Peyer's patch (tissue), 4 donors: Measurements from ENCODE around the gene PTGS1.

Experiments used
- POLR2A ChIP-seq, 2 donors: fragments of 450-650 bp; IDR thresholded peaks; one replicate each; pipeline ENCODE4 v1.5.1; 2017; ENCODE audit warnings: antibody characterized with exemption in 2 of 2, mild to moderate bottlenecking in 2 of 2, moderate library complexity in 2 of 2
- TF ChIP-seq, protein P1 (sequence below), 6 experiments: fragments of 450-650 bp in 4 of 6; fragments of 200-600 bp in 2 of 6; sonication (generic) in 1 of 6; IDR thresholded peaks; one replicate each; pipeline ENCODE4 v1.5.1; 2017 to 2019; ENCODE audit warnings: antibody characterized with exemption in 6 of 6, mild to moderate bottlenecking in 3 of 6, moderate library complexity in 1 of 6

- TF ChIP-seq, protein P1, sequence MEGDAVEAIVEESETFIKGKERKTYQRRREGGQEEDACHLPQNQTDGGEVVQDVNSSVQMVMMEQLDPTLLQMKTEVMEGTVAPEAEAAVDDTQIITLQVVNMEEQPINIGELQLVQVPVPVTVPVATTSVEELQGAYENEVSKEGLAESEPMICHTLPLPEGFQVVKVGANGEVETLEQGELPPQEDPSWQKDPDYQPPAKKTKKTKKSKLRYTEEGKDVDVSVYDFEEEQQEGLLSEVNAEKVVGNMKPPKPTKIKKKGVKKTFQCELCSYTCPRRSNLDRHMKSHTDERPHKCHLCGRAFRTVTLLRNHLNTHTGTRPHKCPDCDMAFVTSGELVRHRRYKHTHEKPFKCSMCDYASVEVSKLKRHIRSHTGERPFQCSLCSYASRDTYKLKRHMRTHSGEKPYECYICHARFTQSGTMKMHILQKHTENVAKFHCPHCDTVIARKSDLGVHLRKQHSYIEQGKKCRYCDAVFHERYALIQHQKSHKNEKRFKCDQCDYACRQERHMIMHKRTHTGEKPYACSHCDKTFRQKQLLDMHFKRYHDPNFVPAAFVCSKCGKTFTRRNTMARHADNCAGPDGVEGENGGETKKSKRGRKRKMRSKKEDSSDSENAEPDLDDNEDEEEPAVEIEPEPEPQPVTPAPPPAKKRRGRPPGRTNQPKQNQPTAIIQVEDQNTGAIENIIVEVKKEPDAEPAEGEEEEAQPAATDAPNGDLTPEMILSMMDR (IDR thresholded peaks at IDR 0.05), result no peak
- TF ChIP-seq POLR2A (IDR thresholded peaks at IDR 0.05), result no peak
These were observed 48.3 kb upstream of the PTGS1 start for GRCh38 chr9:122322553-122322952.
